Measurements from ENCODE around the gene DUSP22. TPM values are rescaled to one million over a fixed set of nuclear protein-coding genes. Genes with fewer than 3 reads are reported as not detected.

Gene DUSP22
- total and polyA plus RNA-seq, 7 donors, result 31.6 to 58.0 (median 49.7) TPM

DNA sequence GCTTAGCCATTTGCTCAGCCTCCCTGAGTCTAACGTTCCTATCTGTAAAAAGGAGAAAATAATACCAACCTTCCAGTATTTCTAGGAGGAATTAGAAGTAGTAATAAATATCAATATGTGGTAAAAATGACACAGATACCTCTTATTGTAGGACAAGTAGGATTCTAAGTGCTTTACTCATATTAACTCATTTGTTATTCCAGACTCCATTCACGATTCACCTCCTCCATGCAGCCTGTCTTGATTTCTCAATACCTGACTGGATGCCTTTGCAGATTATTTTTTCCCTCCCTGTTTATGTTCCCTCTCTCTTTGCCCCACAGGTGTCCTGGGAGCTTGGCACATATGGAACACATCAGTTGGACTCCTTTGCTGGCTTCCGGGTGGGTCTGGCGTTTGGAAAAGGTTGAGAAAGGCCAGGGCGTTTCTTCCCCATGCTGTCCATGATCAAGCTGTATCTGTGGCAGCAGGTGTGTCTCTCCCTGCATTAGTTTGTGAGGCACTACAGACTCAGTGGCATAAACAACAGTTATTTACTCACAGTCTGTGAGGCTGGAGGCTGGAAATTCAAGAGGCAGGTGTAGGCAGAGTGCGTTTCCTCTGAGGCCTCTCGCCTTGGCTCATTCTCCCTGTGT, 10.7 kb upstream of the DUSP22 start:
- Histone ChIP-seq H3K9me3 (no peaks in the 10 kb centered on the region), H3K4me1 (no peaks in the 10 kb centered on the region), H3K27me3 (ENCODE audit: insufficient read depth in 3 of 3, low read length in 2 of 3) (no peaks in the 10 kb centered on the region), H3K4me3 (no peak overlapping the region), H3K27ac (no peak overlapping the region), H3K36me3 (ENCODE audit: insufficient read depth in 1 of 2, low read depth in 1 of 2) (no peaks in the 10 kb centered on the region)
- WGBS, 3 donors, result 82 to 88% (median 86%) methylated on average over 7 of the region's 7 CpGs
- TF ChIP-seq, protein P1, sequence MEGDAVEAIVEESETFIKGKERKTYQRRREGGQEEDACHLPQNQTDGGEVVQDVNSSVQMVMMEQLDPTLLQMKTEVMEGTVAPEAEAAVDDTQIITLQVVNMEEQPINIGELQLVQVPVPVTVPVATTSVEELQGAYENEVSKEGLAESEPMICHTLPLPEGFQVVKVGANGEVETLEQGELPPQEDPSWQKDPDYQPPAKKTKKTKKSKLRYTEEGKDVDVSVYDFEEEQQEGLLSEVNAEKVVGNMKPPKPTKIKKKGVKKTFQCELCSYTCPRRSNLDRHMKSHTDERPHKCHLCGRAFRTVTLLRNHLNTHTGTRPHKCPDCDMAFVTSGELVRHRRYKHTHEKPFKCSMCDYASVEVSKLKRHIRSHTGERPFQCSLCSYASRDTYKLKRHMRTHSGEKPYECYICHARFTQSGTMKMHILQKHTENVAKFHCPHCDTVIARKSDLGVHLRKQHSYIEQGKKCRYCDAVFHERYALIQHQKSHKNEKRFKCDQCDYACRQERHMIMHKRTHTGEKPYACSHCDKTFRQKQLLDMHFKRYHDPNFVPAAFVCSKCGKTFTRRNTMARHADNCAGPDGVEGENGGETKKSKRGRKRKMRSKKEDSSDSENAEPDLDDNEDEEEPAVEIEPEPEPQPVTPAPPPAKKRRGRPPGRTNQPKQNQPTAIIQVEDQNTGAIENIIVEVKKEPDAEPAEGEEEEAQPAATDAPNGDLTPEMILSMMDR (IDR thresholded peaks at IDR 0.05), result no peak
- DNase-seq (no peak), ATAC-seq (no peak)
- intact Hi-C loops (cut with DNase I), result no loop called here

DNA sequence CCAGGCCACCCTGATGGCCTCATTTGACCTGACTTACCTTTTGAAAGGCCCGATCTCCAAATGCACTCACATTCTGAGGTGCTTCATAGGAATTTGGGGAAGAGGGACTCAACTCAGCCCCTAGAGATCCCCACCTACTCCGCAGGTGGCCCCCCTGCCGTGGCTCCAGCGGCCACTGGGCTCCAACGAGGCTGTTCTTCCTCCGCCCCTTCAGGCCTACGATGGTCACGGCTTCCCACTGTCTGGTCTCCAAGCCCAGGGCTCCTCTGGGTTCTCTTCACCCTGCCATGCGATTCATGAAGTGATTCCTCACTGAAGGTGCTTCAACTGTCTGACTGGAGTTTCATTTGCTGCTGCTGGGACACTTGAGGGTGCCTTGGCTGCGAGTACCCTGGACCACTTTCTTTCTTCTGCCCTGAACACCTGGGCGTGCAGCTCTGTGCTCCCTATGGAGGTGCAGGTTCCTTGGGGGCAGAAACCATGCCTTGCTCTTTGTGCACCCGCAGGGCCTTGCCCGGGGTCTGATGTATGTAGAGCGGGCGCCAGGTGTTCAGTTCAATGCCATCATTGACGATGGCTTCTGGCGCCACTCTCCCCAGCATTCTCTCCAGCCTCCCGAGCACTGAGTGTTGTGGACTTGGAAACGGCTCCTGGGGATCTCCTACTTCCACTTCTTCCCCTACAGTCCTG, 10.0 kb upstream of the DUSP22 start:
- H3K27me3 ChIP-seq (ENCODE audit: insufficient read depth in 3 of 3, low read length in 2 of 3), result no peaks in the 10 kb centered on the region
- TF ChIP-seq, protein P1 (IDR thresholded peaks at IDR 0.05), result no peak
- intact Hi-C loops (cut with DNase I), result no loop called here
- ATAC-seq (no peak), DNase-seq (no peak)
- H3K36me3 ChIP-seq (ENCODE audit: insufficient read depth in 1 of 2, low read depth in 1 of 2), result no peaks in the 10 kb centered on the region
- H3K4me3 ChIP-seq, result no peak overlapping the region
- H3K4me1 ChIP-seq, result no peaks in the 10 kb centered on the region
- H3K27ac ChIP-seq, result no peak overlapping the region
- WGBS, 3 donors, result 85 to 88% (median 87%) methylated on average over 19 of the region's 19 CpGs
- no peaks in the 10 kb centered on the region for H3K9me3 ChIP-seq

DNA sequence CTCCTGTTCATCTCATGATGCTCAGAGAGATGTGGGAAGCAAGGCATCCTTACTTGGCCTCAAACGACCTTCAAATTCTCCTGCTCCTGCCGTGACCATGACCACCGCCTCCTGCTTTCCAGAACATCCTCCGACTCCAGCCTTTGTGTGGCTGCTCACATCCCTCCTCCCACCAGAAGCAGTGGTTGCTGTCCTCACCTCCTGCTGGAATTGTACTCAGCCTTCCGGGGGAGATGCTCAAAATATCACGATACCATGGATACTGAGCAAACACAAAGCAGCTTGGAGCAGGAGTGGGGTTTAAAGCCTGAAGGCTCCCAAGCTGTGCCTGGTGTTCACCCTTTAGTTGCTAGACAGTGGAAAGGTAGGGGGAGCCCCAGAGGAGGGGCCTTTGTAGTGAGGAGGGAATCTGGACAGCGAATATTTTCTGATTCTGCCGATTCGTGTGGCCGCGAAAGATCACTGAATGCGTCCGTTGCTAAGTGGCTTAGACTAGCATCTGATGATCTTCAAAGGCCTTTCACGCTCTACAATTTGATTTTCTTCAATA, 9.3 kb upstream of the DUSP22 start:
- intact Hi-C loops (cut with DNase I), result no loop called here
- no peak for ATAC-seq
- no peaks in the 10 kb centered on the region for H3K9me3 ChIP-seq
- H3K27me3 ChIP-seq (ENCODE audit: insufficient read depth in 3 of 3, low read length in 2 of 3), result no peaks in the 10 kb centered on the region
- 70 to 76% (median 73%) methylated on average over 14 of the region's 14 CpGs for WGBS, 3 donors
- DNase-seq, result no peak
- TF ChIP-seq, protein P1 (IDR thresholded peaks at IDR 0.05), result no peak
- H3K4me1 ChIP-seq, result no peaks in the 10 kb centered on the region
- no peak overlapping the region for H3K4me3 ChIP-seq
- H3K36me3 ChIP-seq (ENCODE audit: insufficient read depth in 1 of 2, low read depth in 1 of 2), result no peaks in the 10 kb centered on the region
- H3K27ac ChIP-seq, result no peak overlapping the region

DNA sequence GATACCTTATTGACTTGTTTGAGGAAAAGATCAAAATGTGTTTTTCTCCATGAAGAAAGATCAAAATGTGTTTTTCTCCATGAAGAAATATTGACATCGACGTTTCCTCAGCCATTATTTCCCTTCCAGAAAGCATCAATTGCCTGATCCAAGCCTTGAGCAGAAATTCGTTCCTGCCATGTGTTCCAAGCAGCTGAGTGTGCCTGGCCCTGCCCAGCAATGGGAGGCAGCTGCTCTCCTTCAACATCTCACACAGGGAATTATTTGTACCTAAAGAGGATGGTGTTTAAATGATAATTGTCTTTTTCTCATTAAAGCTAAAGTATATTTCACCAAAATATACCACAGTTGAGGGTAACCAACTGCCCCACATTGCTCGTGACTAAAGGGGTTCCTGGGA, 7.8 kb upstream of the DUSP22 start:
- Histone ChIP-seq H3K27ac (no peak overlapping the region), H3K27me3 (ENCODE audit: insufficient read depth in 3 of 3, low read length in 2 of 3) (no peaks in the 10 kb centered on the region), H3K36me3 (ENCODE audit: insufficient read depth in 1 of 2, low read depth in 1 of 2) (no peaks in the 10 kb centered on the region), H3K9me3 (no peaks in the 10 kb centered on the region), H3K4me1 (no peaks in the 10 kb centered on the region), H3K4me3 (no peak overlapping the region)
- no peak for DNase-seq
- WGBS, 3 donors, result 47 to 55% (median 53%) methylated on average over 4 of the region's 4 CpGs
- TF ChIP-seq, protein P1 (IDR thresholded peaks at IDR 0.05), result no peak
- no peak for ATAC-seq
- intact Hi-C loops (cut with DNase I), result no loop called here

All from psoas muscle (tissue), 8 donors.